Measurements from ENCODE around the gene PAGE2B.

PAGE2B gene

DNA sequence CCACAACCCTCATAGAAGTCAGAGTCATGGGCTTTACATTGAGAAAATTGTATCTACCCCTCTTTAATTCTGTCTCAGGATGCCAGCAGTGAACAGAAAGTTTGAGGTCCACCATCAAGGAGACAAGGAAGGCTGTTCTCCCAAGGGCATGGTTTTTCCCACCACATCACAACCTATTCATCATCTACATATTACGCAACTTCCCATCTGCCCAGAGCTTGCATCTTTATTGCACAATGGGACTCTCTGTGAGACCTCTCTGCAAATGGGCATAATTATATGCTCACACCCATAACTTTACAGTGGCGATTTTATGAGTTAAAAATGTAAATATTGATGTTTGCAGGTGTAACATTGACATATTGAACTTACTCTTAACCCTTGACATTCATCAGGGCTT is 52.9 kb downstream of the PAGE2B start:
- no peaks in the 10 kb centered on the region for H3K9me3 Mint-ChIP-seq
- CTCF ChIA-PET = no interaction called here
- no peaks in the 10 kb centered on the region for H3K4me1 Mint-ChIP-seq
- H3K27me3 Mint-ChIP-seq = no peaks in the 10 kb centered on the region
- DNase-seq = no peak
- no peak overlapping the region for H3K4me3 Mint-ChIP-seq
- no peak overlapping the region for H3K27ac Mint-ChIP-seq
- H3K36me3 Mint-ChIP-seq = no peaks in the 10 kb centered on the region

Measured in activated naive CD4-positive, alpha-beta T cell treated with anti-CD3 and anti-CD28 coated beads, Interleukin-2, amount 10 ng/mL, durations not matched to agents 7 days and 5 days (primary cell).